ENCODE results near the gene DDX20.

- TF ChIP-seq POLR2A (IDR thresholded peaks at IDR 0.05) (no peak), CTCF (IDR thresholded peaks at IDR 0.05 in 4 of 5, conservative IDR thresholded peaks at IDR 0.05 in 1 of 5) (no peak)
These were observed 28.6 kb upstream of the DDX20 start for GRCh38 chr1:111727056-111727455.
